ENCODE measurements around the gene TLN1.

TLN1 gene

DNA sequence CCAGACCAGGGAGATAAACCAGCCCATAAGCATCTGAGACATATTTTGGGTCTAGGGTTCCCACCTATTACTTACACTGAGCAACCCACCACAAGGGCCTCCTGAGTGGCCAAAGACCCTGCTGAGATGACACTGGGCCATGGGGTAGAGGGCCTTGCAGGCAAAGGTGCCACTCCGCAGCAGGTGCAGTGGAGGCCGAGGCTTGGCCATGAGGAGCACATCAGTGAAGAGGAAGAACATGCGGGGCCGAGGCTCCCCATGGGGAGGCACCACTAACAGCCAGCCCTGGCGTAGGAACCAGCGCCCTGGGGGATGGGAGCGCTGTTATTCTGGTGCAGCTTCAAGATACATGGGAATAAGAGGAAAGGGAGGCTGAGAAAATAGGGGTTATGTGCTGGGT is 69.6 kb downstream of the TLN1 start:
- no peak for TF ChIP-seq CTCF (IDR thresholded peaks at IDR 0.05; ENCODE audit: low read depth, low read length, missing control alignments)
- no peak overlapping the region for H3K4me3 ChIP-seq (ENCODE audit: low read depth, low read length)
- no peak for DNase-seq (ENCODE audit: low read depth)

DNA sequence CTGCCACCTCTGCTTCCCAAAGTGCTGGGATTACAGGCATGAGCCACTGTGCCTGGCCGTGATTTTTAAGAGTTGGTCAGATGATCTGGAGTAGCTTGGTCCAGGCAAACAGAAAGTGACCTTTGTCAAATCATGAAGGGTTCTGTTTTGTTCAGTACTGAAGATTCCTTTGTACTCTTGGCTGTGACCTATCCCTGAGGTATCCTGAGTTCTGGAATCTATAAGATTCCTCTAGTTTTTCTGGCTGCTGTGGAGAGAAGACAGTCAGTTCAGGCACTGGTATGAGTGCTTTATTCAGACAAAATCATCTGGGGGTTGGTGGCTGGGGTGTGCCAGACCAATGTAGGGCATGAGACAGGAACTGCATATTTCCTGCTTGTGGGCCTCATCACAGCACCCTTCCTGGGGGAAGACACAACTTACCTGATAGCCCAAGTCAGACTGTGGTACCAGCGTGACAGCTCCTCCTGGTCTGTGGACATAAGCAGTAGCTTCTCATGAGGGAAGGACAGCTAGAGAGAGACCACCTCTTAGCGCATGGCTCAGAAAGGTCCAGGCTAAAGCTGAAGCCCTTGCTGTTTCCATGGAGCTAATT is 70.1 kb downstream of the TLN1 start:
- DNase-seq (ENCODE audit: low read depth): no peak
- H3K4me3 ChIP-seq (ENCODE audit: low read depth, low read length): no peak overlapping the region
- TF ChIP-seq CTCF (IDR thresholded peaks at IDR 0.05; ENCODE audit: low read depth, low read length, missing control alignments): no peak

GRCh38 chr9:35660966-35661415 is 71.0 kb downstream of the TLN1 start:
- no peak for TF ChIP-seq CTCF (IDR thresholded peaks at IDR 0.05; ENCODE audit: low read depth, low read length, missing control alignments)
- H3K4me3 ChIP-seq (ENCODE audit: low read depth, low read length): no peak overlapping the region
- no peak for DNase-seq (ENCODE audit: low read depth)

DNA sequence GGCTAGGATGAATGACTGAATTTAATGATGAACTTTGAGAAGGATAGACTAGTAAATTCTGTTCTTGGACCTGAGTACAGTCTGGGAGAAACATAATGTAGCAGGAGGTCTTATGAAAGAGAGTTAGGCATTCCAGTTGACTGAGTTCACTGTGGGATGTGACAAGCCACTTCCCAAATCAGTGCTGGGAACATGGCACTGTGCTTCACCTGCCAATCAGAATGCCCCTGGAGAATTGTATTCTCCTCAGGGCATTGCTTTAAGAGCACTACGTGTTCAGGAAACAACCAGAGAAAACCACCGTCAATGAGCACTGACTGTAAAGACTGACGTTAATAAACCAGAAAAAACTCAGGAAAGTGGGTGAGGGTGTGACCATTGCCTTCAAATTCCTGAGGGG is 72.7 kb downstream of the TLN1 start:
- TF ChIP-seq CTCF (IDR thresholded peaks at IDR 0.05; ENCODE audit: low read depth, low read length, missing control alignments): no peak
- peak overlapping the region; percentile 83 for H3K4me3 ChIP-seq (ENCODE audit: low read depth, low read length)
- DNase-seq (ENCODE audit: low read depth): no peak

- peak overlapping the region; percentile 83 for H3K4me3 ChIP-seq (ENCODE audit: low read depth, low read length)
- no peak for DNase-seq (ENCODE audit: low read depth)
- no peak for TF ChIP-seq CTCF (IDR thresholded peaks at IDR 0.05; ENCODE audit: low read depth, low read length, missing control alignments)
Measured at GRCh38 chr9:35658968-35659220, 73.1 kb downstream of the TLN1 start.

GRCh38 chr9:35658137-35658967 is 73.6 kb downstream of the TLN1 start, which contains the start of gene CCDC107:
Gene CCDC107, plus strand, starts transcription at chr9:35658292. Its CDS starts 88 bp downstream, at chr9:35658380.
- TF ChIP-seq CTCF (IDR thresholded peaks at IDR 0.05; ENCODE audit: low read depth, low read length, missing control alignments): peak; percentile 67
- H3K4me3 ChIP-seq (ENCODE audit: low read depth, low read length): peak within 1 kb of the TSS; percentile 83
- no peak for DNase-seq (ENCODE audit: low read depth)

Measured in GM12864 (cell line).